CD14-positive monocyte (primary cell): ENCODE measurements around the gene ZRANB3. TPM values are rescaled to one million over a fixed set of nuclear protein-coding genes. Genes with fewer than 3 reads are reported as not detected.

Experiments
- DNase-seq, 3 donors: peaks; one replicate each; pipeline ENCODE4 v3.0.0-alpha.2; 2011 to 2022
- H2AFZ ChIP-seq: 2 replicates; pipeline ENCODE4 v1.6.0; 2012; ENCODE audit warnings: mild to moderate bottlenecking, low read depth, low read length, inconsistent platforms; ENCODE audit not compliant: insufficient read depth, poor library complexity, severe bottlenecking
- H3K27ac ChIP-seq, 2 donors: 1 replicate in 1 of 2; 2 replicates in 1 of 2; pipeline ENCODE4 v1.5.1; 2012 to 2013; ENCODE audit warnings: low read length in 2 of 2, control low read depth in 1 of 2, inconsistent platforms in 1 of 2, low read depth in 1 of 2, mild to moderate bottlenecking in 1 of 2
- H3K27me3 ChIP-seq, 2 donors: one replicate each; pipeline versions ENCODE4 v1.6.0 to v1.6.1; 2011 to 2013; ENCODE audit warnings: low read length in 2 of 2; ENCODE audit not compliant: control insufficient read depth in 2 of 2, insufficient read depth in 2 of 2
- H3K36me3 ChIP-seq, 2 donors: replicated peaks in 1 of 2; 1 replicate in 1 of 2; 2 replicates in 1 of 2; pipeline versions ENCODE4 v1.5.1 to v1.6.1; 2012 to 2013; ENCODE audit warnings: low read length in 2 of 2, control low read depth in 1 of 2, inconsistent platforms in 1 of 2, mild to moderate bottlenecking in 1 of 2; ENCODE audit not compliant: insufficient read depth in 2 of 2, control insufficient read depth in 1 of 2
- H3K4me1 ChIP-seq, 2 donors: 1 replicate in 1 of 2; 2 replicates in 1 of 2; pipeline versions ENCODE4 v1.5.1 to v1.6.1; 2012 to 2013; ENCODE audit warnings: low read length in 2 of 2, control low read depth in 1 of 2, inconsistent platforms in 1 of 2, mild to moderate bottlenecking in 1 of 2, moderate library complexity in 1 of 2; ENCODE audit not compliant: insufficient read depth in 2 of 2, control insufficient read depth in 1 of 2
- H3K4me2 ChIP-seq: replicated peaks from 2 replicates; pipeline ENCODE3; 2012; ENCODE audit warnings: low read length, moderate library complexity, mild to moderate bottlenecking; ENCODE audit not compliant: poor library complexity, severe bottlenecking; ENCODE audit errors: extremely low read depth
- H3K4me3 ChIP-seq, 3 experiments: fragments of 200-600 bp in 1 of 3; sonication (generic) in 1 of 3; replicated peaks in 1 of 3; 1 replicate in 2 of 3; 2 replicates in 1 of 3; pipeline ENCODE4 v1.5.1; 2011 to 2013; ENCODE audit warnings: low read length in 3 of 3, mild to moderate bottlenecking in 3 of 3, control low read depth in 2 of 3, low read depth in 2 of 3, inconsistent platforms in 1 of 3, moderate library complexity in 1 of 3
- H3K79me2 ChIP-seq: 2 replicates; pipeline ENCODE4 v1.6.0; 2012; ENCODE audit warnings: mild to moderate bottlenecking, control low read depth, inconsistent platforms, low read length, moderate library complexity; ENCODE audit not compliant: insufficient read depth
- H3K9ac ChIP-seq: 2 replicates; pipeline ENCODE4 v1.6.0; 2017; ENCODE audit warnings: low read length, mild to moderate bottlenecking; ENCODE audit not compliant: insufficient read depth, poor library complexity, severe bottlenecking
- H3K9me3 ChIP-seq, 2 donors: replicated peaks in 1 of 2; 1 replicate in 1 of 2; 2 replicates in 1 of 2; pipeline versions ENCODE4 v1.5.1 to v1.6.1; 2012 to 2013; ENCODE audit warnings: low read length in 2 of 2, control low read depth in 1 of 2; ENCODE audit not compliant: control insufficient read depth in 1 of 2, insufficient read depth in 1 of 2
- H4K20me1 ChIP-seq: 2 replicates; pipeline ENCODE4 v1.6.0; 2012; ENCODE audit warnings: mild to moderate bottlenecking, low read length, control low read depth, moderate library complexity; ENCODE audit not compliant: insufficient read depth
- H3K27ac Mint-ChIP-seq, 7 donors: one replicate each; pipeline ENCODE4 v1.8.0; 2020; ENCODE audit warnings: mild to moderate bottlenecking in 7 of 7, mixed read lengths in 7 of 7, moderate library complexity in 6 of 7, inconsistent platforms in 2 of 7
- H3K27me3 Mint-ChIP-seq, 3 donors: one replicate each; pipeline ENCODE4 v1.8.0; 2021 to 2022; ENCODE audit warnings: low read depth in 3 of 3, mild to moderate bottlenecking in 3 of 3, mixed read lengths in 3 of 3, moderate library complexity in 3 of 3, inconsistent platforms in 1 of 3
- H3K36me3 Mint-ChIP-seq, 2 donors: one replicate each; pipeline ENCODE4 v1.8.0; 2020; ENCODE audit warnings: mixed read lengths in 2 of 2, inconsistent platforms in 1 of 2, mild to moderate bottlenecking in 1 of 2
- H3K4me1 Mint-ChIP-seq: one replicate; pipeline ENCODE4 v1.8.0; 2020; ENCODE audit warnings: mild to moderate bottlenecking, mixed read lengths
- H3K4me3 Mint-ChIP-seq, 2 donors: one replicate each; pipeline ENCODE4 v1.8.0; 2020; ENCODE audit warnings: mild to moderate bottlenecking in 2 of 2, mixed read lengths in 2 of 2, moderate library complexity in 1 of 2
- H3K9me3 Mint-ChIP-seq, 7 donors: one replicate each; pipeline ENCODE4 v1.8.0; 2020 to 2022; ENCODE audit warnings: mixed read lengths in 7 of 7, mild to moderate bottlenecking in 6 of 7, moderate library complexity in 6 of 7, inconsistent platforms in 2 of 7
- CTCF ChIP-seq: fragments of 200-600 bp; IDR thresholded peaks from one replicate; pipeline ENCODE4 v1.8.0; 2022; ENCODE audit warnings: antibody characterized with exemption, mild to moderate bottlenecking
- WGBS: methylation state at CpG from one replicate; pipeline ENCODE4 v1.1.5; 2013; ENCODE audit warnings: missing lambda C conversion rate; ENCODE audit not compliant: insufficient coverage; 5-methylcytosine and 5-hydroxymethylcytosine counted together
- intact Hi-C, 2 donors: fragments of 100-400 bp; cut with micrococcal nuclease; formaldehyde crosslinking; loops; one replicate each; pipeline versions ENCODE4 v1.15.0 to v1.15.1; 2023
- polyA plus RNA-seq, 3 donors: library from polyadenylated mRNA; depleted of rRNA in 1 of 3; unstranded in 2 of 3; stranded (reverse) in 1 of 3; fragments of 300-500 nt in 2 of 3; fragments of >200 nt in 1 of 3; fragmentation: Illumina TruSeq in 2 of 3; gene quantifications; 1 replicate in 2 of 3; 2 replicates in 1 of 3; pipeline ENCODE4 v1.2.3, GENCODE V29; 2012 to 2021

ZRANB3 gene
- polyA plus RNA-seq, 3 donors = 0.47 to 3.5 (median 0.64) TPM

DNA sequence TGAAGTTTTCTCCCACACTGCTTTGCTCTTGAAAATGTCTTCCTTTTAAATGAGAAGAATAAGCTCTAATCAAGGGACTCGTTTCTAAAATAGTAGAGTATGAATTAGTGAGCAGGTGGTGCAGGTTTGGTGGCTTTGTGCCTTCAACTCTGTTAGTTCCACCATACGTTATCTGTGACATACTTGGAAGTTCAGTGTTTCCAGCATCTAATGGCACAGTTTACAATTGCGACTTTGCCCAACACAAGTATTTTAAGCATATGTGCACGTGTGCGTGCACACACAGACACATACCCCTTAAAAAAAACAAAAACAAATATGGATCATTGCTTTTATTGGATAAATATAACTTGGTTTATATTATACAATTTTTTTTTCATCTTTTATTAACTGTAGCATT lies 367.1 kb downstream of the ZRANB3 start:
- Histone ChIP-seq H3K9ac (no peak overlapping the region), H3K27ac (no peak overlapping the region), H2AFZ (no peak overlapping the region), H3K79me2 (no peaks in the 10 kb centered on the region), H3K4me3 (no peak overlapping the region), H3K4me2 (no peak overlapping the region), H4K20me1 (no peaks in the 10 kb centered on the region), H3K36me3 (peaks cover 70 to 90% of the 10 kb centered on the region in 2 donors), H3K27me3 (no peaks in the 10 kb centered on the region), H3K4me1 (no peaks in the 10 kb centered on the region), H3K9me3 (no peaks in the 10 kb centered on the region)
- Mint-ChIP-seq H3K4me3 (no peak overlapping the region), H3K4me1 (no peaks in the 10 kb centered on the region), H3K9me3 (no peaks in the 10 kb centered on the region), H3K36me3 (peaks cover 76 to 84% of the 10 kb centered on the region in 2 donors), H3K27ac (no peak overlapping the region), H3K27me3 (peaks cover 0 to 1% (median 0%) of the 10 kb centered on the region in 3 donors)
- WGBS = no CpG with 5 or more reads among the region's 5 CpGs
- TF ChIP-seq CTCF = no peak
- DNase-seq = no peak
- intact Hi-C loops = no loop called here

- H3K36me3 Mint-ChIP-seq = peaks cover 73 to 84% of the 10 kb centered on the region in 2 donors
- intact Hi-C loops = no loop called here
- H3K4me3 ChIP-seq = no peak overlapping the region
- no peak overlapping the region for H3K9ac ChIP-seq
- no peak for TF ChIP-seq CTCF
- H2AFZ ChIP-seq = no peak overlapping the region
- H3K27me3 ChIP-seq = no peaks in the 10 kb centered on the region
- DNase-seq = no peak
- no peaks in the 10 kb centered on the region for H3K9me3 Mint-ChIP-seq
- H3K79me2 ChIP-seq = no peaks in the 10 kb centered on the region
- WGBS = 94% methylated on average over 2 of the region's 2 CpGs
- no peaks in the 10 kb centered on the region for H3K9me3 ChIP-seq
- no peaks in the 10 kb centered on the region for H3K4me1 ChIP-seq
- H3K27me3 Mint-ChIP-seq = peaks cover 0 to 1% (median 0%) of the 10 kb centered on the region in 3 donors
- H3K4me1 Mint-ChIP-seq = no peaks in the 10 kb centered on the region
- no peak overlapping the region for H3K4me2 ChIP-seq
- H3K27ac Mint-ChIP-seq = no peak overlapping the region
- no peaks in the 10 kb centered on the region for H4K20me1 ChIP-seq
- H3K36me3 ChIP-seq = peaks cover 70 to 90% of the 10 kb centered on the region in 2 donors
- H3K27ac ChIP-seq = no peak overlapping the region
- no peak overlapping the region for H3K4me3 Mint-ChIP-seq
These were observed 367.7 kb downstream of the ZRANB3 start for GRCh38 chr2:135163306-135163705.
